Measurements from ENCODE around the gene GABPB1.

The GABPB1 gene

GRCh38 chr15:50328116-50328515, 26.9 kb downstream of the GABPB1 start:
- Histone ChIP-seq H4K91ac (ENCODE audit: low read depth, low read length) (no peak overlapping the region), H3K27me3 (ENCODE audit: insufficient read depth, low read length) (no peaks in the 10 kb centered on the region), H3K4me3 (ENCODE audit: low read depth, low read length) (no peak overlapping the region), H3K14ac (ENCODE audit: low read length) (no peak overlapping the region), H3K23ac (ENCODE audit: low read length) (no peak overlapping the region), H3K9me3 (ENCODE audit: insufficient read depth, low read depth, low read length) (no peaks in the 10 kb centered on the region), H2BK5ac (ENCODE audit: low read depth, low read length, poor library complexity) (no peak overlapping the region), H2AFZ (ENCODE audit: insufficient read depth, low read length, poor library complexity) (no peak overlapping the region), H3K27ac (ENCODE audit: low read depth, low read length) (no peak overlapping the region), H2AK5ac (ENCODE audit: low read length) (no peak overlapping the region), H3K18ac (ENCODE audit: low read length) (no peak overlapping the region), H2BK120ac (ENCODE audit: insufficient read depth, low read length, poor library complexity) (no peak overlapping the region), H3K79me2 (ENCODE audit: control insufficient read depth, insufficient read depth, low read length, poor library complexity) (no peaks in the 10 kb centered on the region), H3K79me1 (ENCODE audit: low read length) (no peaks in the 10 kb centered on the region), H3K4me2 (ENCODE audit: low read length) (no peak overlapping the region), H4K12ac (ENCODE audit: low read depth, low read length) (no peak overlapping the region), H4K8ac (ENCODE audit: low read depth, low read length) (no peak overlapping the region), H3K4me1 (ENCODE audit: control insufficient read depth in 1 of 2, insufficient read depth in 2 of 2, low read length in 2 of 2) (no peaks in the 10 kb centered on the region), H3K4ac (ENCODE audit: low read depth, low read length) (no peak overlapping the region), H3K9ac (ENCODE audit: low read length) (no peak overlapping the region), H3K36me3 (ENCODE audit: control insufficient read depth in 1 of 2, insufficient read depth in 2 of 2, low read length in 2 of 2) (no peaks in the 10 kb centered on the region), H2BK12ac (ENCODE audit: low read length) (no peak overlapping the region)
- no CpG with 5 or more reads among the region's 3 CpGs for WGBS (ENCODE audit: extremely low coverage, insufficient coverage, insufficient read length)
- no peak for DNase-seq

GRCh38 chr15:50321680-50322210, 33.3 kb downstream of the GABPB1 start:
- H3K79me2 ChIP-seq (ENCODE audit: control insufficient read depth, insufficient read depth, low read length, poor library complexity), result no peaks in the 10 kb centered on the region
- H3K9me3 ChIP-seq (ENCODE audit: insufficient read depth, low read depth, low read length), result no peaks in the 10 kb centered on the region
- H3K79me1 ChIP-seq (ENCODE audit: low read length), result no peaks in the 10 kb centered on the region
- H3K23ac ChIP-seq (ENCODE audit: low read length), result no peak overlapping the region
- H2AK5ac ChIP-seq (ENCODE audit: low read length), result no peak overlapping the region
- H3K14ac ChIP-seq (ENCODE audit: low read length), result no peak overlapping the region
- H2AFZ ChIP-seq (ENCODE audit: insufficient read depth, low read length, poor library complexity), result no peak overlapping the region
- peaks cover 0 to 2% of the 10 kb centered on the region in 2 experiments for H3K36me3 ChIP-seq (ENCODE audit: control insufficient read depth in 1 of 2, insufficient read depth in 2 of 2, low read length in 2 of 2)
- no peaks in the 10 kb centered on the region for H3K4me1 ChIP-seq (ENCODE audit: control insufficient read depth in 1 of 2, insufficient read depth in 2 of 2, low read length in 2 of 2)
- DNase-seq, result no peak
- no CpG with 5 or more reads among the region's 3 CpGs for WGBS (ENCODE audit: extremely low coverage, insufficient coverage, insufficient read length)
- no peak overlapping the region for H3K4me3 ChIP-seq (ENCODE audit: low read depth, low read length)
- H4K8ac ChIP-seq (ENCODE audit: low read depth, low read length), result no peak overlapping the region
- no peak overlapping the region for H3K4ac ChIP-seq (ENCODE audit: low read depth, low read length)
- no peak overlapping the region for H3K27ac ChIP-seq (ENCODE audit: low read depth, low read length)
- H2BK12ac ChIP-seq (ENCODE audit: low read length), result no peak overlapping the region
- no peak overlapping the region for H2BK120ac ChIP-seq (ENCODE audit: insufficient read depth, low read length, poor library complexity)
- no peak overlapping the region for H4K12ac ChIP-seq (ENCODE audit: low read depth, low read length)
- no peak overlapping the region for H4K91ac ChIP-seq (ENCODE audit: low read depth, low read length)
- H3K18ac ChIP-seq (ENCODE audit: low read length), result no peak overlapping the region
- no peak overlapping the region for H2BK5ac ChIP-seq (ENCODE audit: low read depth, low read length, poor library complexity)
- H3K4me2 ChIP-seq (ENCODE audit: low read length), result no peak overlapping the region
- H3K27me3 ChIP-seq (ENCODE audit: insufficient read depth, low read length), result no peaks in the 10 kb centered on the region
- H3K9ac ChIP-seq (ENCODE audit: low read length), result no peak overlapping the region

- no peak overlapping the region for H3K4me3 ChIP-seq (ENCODE audit: low read depth, low read length)
- no peak overlapping the region for H4K91ac ChIP-seq (ENCODE audit: low read depth, low read length)
- H4K12ac ChIP-seq (ENCODE audit: low read depth, low read length), result no peak overlapping the region
- no peaks in the 10 kb centered on the region for H3K9me3 ChIP-seq (ENCODE audit: insufficient read depth, low read depth, low read length)
- no peak overlapping the region for H3K9ac ChIP-seq (ENCODE audit: low read length)
- H3K4me1 ChIP-seq (ENCODE audit: control insufficient read depth in 1 of 2, insufficient read depth in 2 of 2, low read length in 2 of 2), result no peaks in the 10 kb centered on the region
- no peak overlapping the region for H4K8ac ChIP-seq (ENCODE audit: low read depth, low read length)
- no peak overlapping the region for H3K14ac ChIP-seq (ENCODE audit: low read length)
- DNase-seq, result no peak
- no peak overlapping the region for H3K27ac ChIP-seq (ENCODE audit: low read depth, low read length)
- no peak overlapping the region for H2BK12ac ChIP-seq (ENCODE audit: low read length)
- no peaks in the 10 kb centered on the region for H3K27me3 ChIP-seq (ENCODE audit: insufficient read depth, low read length)
- H3K36me3 ChIP-seq (ENCODE audit: control insufficient read depth in 1 of 2, insufficient read depth in 2 of 2, low read length in 2 of 2), result peaks cover 0 to 2% of the 10 kb centered on the region in 2 experiments
- H3K23ac ChIP-seq (ENCODE audit: low read length), result no peak overlapping the region
- H3K18ac ChIP-seq (ENCODE audit: low read length), result no peak overlapping the region
- no peaks in the 10 kb centered on the region for H3K79me1 ChIP-seq (ENCODE audit: low read length)
- H3K4ac ChIP-seq (ENCODE audit: low read depth, low read length), result no peak overlapping the region
- no peak overlapping the region for H2BK120ac ChIP-seq (ENCODE audit: insufficient read depth, low read length, poor library complexity)
- H3K4me2 ChIP-seq (ENCODE audit: low read length), result no peak overlapping the region
- H2AFZ ChIP-seq (ENCODE audit: insufficient read depth, low read length, poor library complexity), result no peak overlapping the region
- H2AK5ac ChIP-seq (ENCODE audit: low read length), result no peak overlapping the region
- no peaks in the 10 kb centered on the region for H3K79me2 ChIP-seq (ENCODE audit: control insufficient read depth, insufficient read depth, low read length, poor library complexity)
- no peak overlapping the region for H2BK5ac ChIP-seq (ENCODE audit: low read depth, low read length, poor library complexity)
Measured at GRCh38 chr15:50320504-50320903, 34.5 kb downstream of the GABPB1 start.

GRCh38 chr15:50318697-50319096, 36.3 kb downstream of the GABPB1 start:
- H4K8ac ChIP-seq (ENCODE audit: low read depth, low read length), result no peak overlapping the region

More at GRCh38 chr15:50318697-50319096, 36.3 kb downstream of the GABPB1 start:
- H3K36me3 ChIP-seq (ENCODE audit: control insufficient read depth in 1 of 2, insufficient read depth in 2 of 2, low read length in 2 of 2), result peaks cover 0 to 2% of the 10 kb centered on the region in 2 experiments
- H2BK12ac ChIP-seq (ENCODE audit: low read length), result no peak overlapping the region
- no peaks in the 10 kb centered on the region for H3K4me1 ChIP-seq (ENCODE audit: control insufficient read depth in 1 of 2, insufficient read depth in 2 of 2, low read length in 2 of 2)
- no peak for DNase-seq
- no peak overlapping the region for H2BK5ac ChIP-seq (ENCODE audit: low read depth, low read length, poor library complexity)
- no peak overlapping the region for H3K23ac ChIP-seq (ENCODE audit: low read length)
- no peak overlapping the region for H3K4ac ChIP-seq (ENCODE audit: low read depth, low read length)
- no peaks in the 10 kb centered on the region for H3K79me1 ChIP-seq (ENCODE audit: low read length)
- H3K9me3 ChIP-seq (ENCODE audit: insufficient read depth, low read depth, low read length), result no peaks in the 10 kb centered on the region
- no peak overlapping the region for H3K4me2 ChIP-seq (ENCODE audit: low read length)
- H2BK120ac ChIP-seq (ENCODE audit: insufficient read depth, low read length, poor library complexity), result no peak overlapping the region
- no peak overlapping the region for H3K14ac ChIP-seq (ENCODE audit: low read length)
- WGBS (ENCODE audit: extremely low coverage, insufficient coverage, insufficient read length), result no CpG with 5 or more reads among the region's 4 CpGs
- no peak overlapping the region for H2AFZ ChIP-seq (ENCODE audit: insufficient read depth, low read length, poor library complexity)
- H4K91ac ChIP-seq (ENCODE audit: low read depth, low read length), result no peak overlapping the region
- no peak overlapping the region for H3K27ac ChIP-seq (ENCODE audit: low read depth, low read length)
- H3K4me3 ChIP-seq (ENCODE audit: low read depth, low read length), result no peak overlapping the region
- H4K12ac ChIP-seq (ENCODE audit: low read depth, low read length), result no peak overlapping the region
- no peaks in the 10 kb centered on the region for H3K27me3 ChIP-seq (ENCODE audit: insufficient read depth, low read length)
- no peak overlapping the region for H2AK5ac ChIP-seq (ENCODE audit: low read length)
- H3K9ac ChIP-seq (ENCODE audit: low read length), result no peak overlapping the region
- H3K79me2 ChIP-seq (ENCODE audit: control insufficient read depth, insufficient read depth, low read length, poor library complexity), result no peaks in the 10 kb centered on the region
- no peak overlapping the region for H3K18ac ChIP-seq (ENCODE audit: low read length)

All from trophoblast cell (in vitro differentiated cells and primary cell).